NCI-H2196 (cell line): Measurements from ENCODE around the gene RPS6KA6.

Experiments
- DNase-seq: peaks from one replicate; lab custom pipeline; 2025; ENCODE audit not compliant: unreplicated experiment; lab: John Stamatoyannopoulos, UW

Gene RPS6KA6

GRCh38 chrX:84187533-84188319, at the start of gene RPS6KA6:
RPS6KA6 (minus strand) TSS chrX:84188199; CDS start chrX:84187899, 300 bp downstream.
- DNase-seq: peak; percentile 32

- DNase-seq: no peak
Measured at GRCh38 chrX:84224741-84225140, 36.7 kb upstream of the RPS6KA6 start.

- no peak for DNase-seq
Measured at GRCh38 chrX:84223261-84223660, 35.3 kb upstream of the RPS6KA6 start.

GRCh38 chrX:84221181-84221580, 33.2 kb upstream of the RPS6KA6 start:
- DNase-seq: no peak

GRCh38 chrX:84219551-84219950, 31.6 kb upstream of the RPS6KA6 start:
- DNase-seq: no peak

- DNase-seq: no peak
Measured at GRCh38 chrX:84218726-84219125, 30.7 kb upstream of the RPS6KA6 start.

- no peak for DNase-seq
Measured at GRCh38 chrX:84216881-84217280, 28.9 kb upstream of the RPS6KA6 start.

- peak; percentile 40 for DNase-seq
Measured at GRCh38 chrX:84216406-84216805, 28.4 kb upstream of the RPS6KA6 start.

- DNase-seq: no peak
Measured at GRCh38 chrX:84205276-84205675, 17.3 kb upstream of the RPS6KA6 start.

GRCh38 chrX:84199688-84200087, 11.7 kb upstream of the RPS6KA6 start:
- DNase-seq: no peak

- DNase-seq: no peak
Measured at GRCh38 chrX:84197550-84197949, 9.6 kb upstream of the RPS6KA6 start.

GRCh38 chrX:84192006-84192405, 4.0 kb upstream of the RPS6KA6 start:
- no peak for DNase-seq

- DNase-seq: no peak
Measured at GRCh38 chrX:84189125-84189524, 1.1 kb upstream of the RPS6KA6 start.

- DNase-seq: peak; percentile 42
Measured at GRCh38 chrX:84188320-84188834, 378 bp upstream of the RPS6KA6 start.

GRCh38 chrX:84186603-84187532, 1.1 kb downstream of the RPS6KA6 start:
- DNase-seq: no peak

- no peak for DNase-seq
Measured at GRCh38 chrX:84182516-84182915, 5.5 kb downstream of the RPS6KA6 start.

- no peak for DNase-seq
Measured at GRCh38 chrX:84175958-84176357, 12.0 kb downstream of the RPS6KA6 start.

- DNase-seq: no peak
Measured at GRCh38 chrX:84175274-84175673, 12.7 kb downstream of the RPS6KA6 start.

- no peak for DNase-seq
Measured at GRCh38 chrX:84174348-84174747, 13.7 kb downstream of the RPS6KA6 start.

- DNase-seq: no peak
Measured at GRCh38 chrX:84170931-84171330, 17.1 kb downstream of the RPS6KA6 start.

- no peak for DNase-seq
Measured at GRCh38 chrX:84168574-84168973, 19.4 kb downstream of the RPS6KA6 start.

GRCh38 chrX:84168095-84168494, 19.9 kb downstream of the RPS6KA6 start:
- DNase-seq: no peak
